Natural killer cell (primary cell): ENCODE results near the gene PCID2. TPM values are rescaled to one million over a fixed set of nuclear protein-coding genes. Genes with fewer than 3 reads are reported as not detected.

ENCODE experiments used
- ATAC-seq, 3 donors: fragments of 150-1000 bp in 2 of 3; fragments of 200-7000 bp in 1 of 3; cut with Tn5 transposase; 1 replicate in 1 of 3; 2 replicates in 2 of 3; pipeline ENCODE4 v1.10.0; 2021; ENCODE audit warnings: mild to moderate bottlenecking in 2 of 3, moderate library complexity in 2 of 3
- DNase-seq, 2 donors: peaks; one replicate each; pipeline versions ENCODE4 v3.0.0 to v3.0.0-alpha.2; 2013 to 2021; ENCODE audit warnings: mixed read lengths in 1 of 2
- H3K27ac ChIP-seq: one replicate; pipeline ENCODE4 v1.5.1; 2013; ENCODE audit warnings: mild to moderate bottlenecking, low read length
- H3K27me3 ChIP-seq: one replicate; pipeline ENCODE4 v1.6.1; 2013; ENCODE audit warnings: low read length; ENCODE audit not compliant: control insufficient read depth, insufficient read depth
- H3K36me3 ChIP-seq: one replicate; pipeline ENCODE4 v1.6.1; 2013; ENCODE audit warnings: low read length; ENCODE audit not compliant: control insufficient read depth, insufficient read depth
- H3K4me1 ChIP-seq: one replicate; pipeline ENCODE4 v1.6.1; 2013; ENCODE audit warnings: low read length; ENCODE audit not compliant: control insufficient read depth, insufficient read depth
- H3K4me3 ChIP-seq: one replicate; pipeline ENCODE4 v1.5.1; 2013; ENCODE audit warnings: low read length
- H3K9me3 ChIP-seq: one replicate; pipeline ENCODE4 v1.6.1; 2013; ENCODE audit warnings: low read length; ENCODE audit not compliant: control insufficient read depth, insufficient read depth
- H3K27ac Mint-ChIP-seq, 2 donors: one replicate each; pipeline ENCODE4 v1.8.0; 2022; ENCODE audit warnings: mild to moderate bottlenecking in 2 of 2, mixed read lengths in 2 of 2, moderate library complexity in 1 of 2
- H3K27me3 Mint-ChIP-seq, 2 donors: one replicate each; pipeline ENCODE4 v1.8.0; 2022; ENCODE audit warnings: low read depth in 2 of 2, mixed read lengths in 2 of 2
- H3K36me3 Mint-ChIP-seq: one replicate; pipeline ENCODE4 v1.8.0; 2022; ENCODE audit warnings: mixed read lengths
- H3K4me1 Mint-ChIP-seq, 2 donors: one replicate each; pipeline ENCODE4 v1.8.0; 2022; ENCODE audit warnings: mixed read lengths in 2 of 2
- H3K4me3 Mint-ChIP-seq: one replicate; pipeline ENCODE4 v1.8.0; 2022; ENCODE audit warnings: mild to moderate bottlenecking, moderate library complexity, mixed read lengths
- H3K9me3 Mint-ChIP-seq, 2 donors: one replicate each; pipeline ENCODE4 v1.8.0; 2022; ENCODE audit warnings: mixed read lengths in 2 of 2
- CTCF ChIP-seq: fragments of 200-600 bp; IDR thresholded peaks from one replicate; pipeline ENCODE4 v1.8.0; 2022; ENCODE audit warnings: antibody characterized with exemption
- WGBS: methylation state at CpG from one replicate; pipeline ENCODE4 v1.1.7; 2013; ENCODE audit warnings: missing lambda C conversion rate; ENCODE audit not compliant: insufficient coverage; 5-methylcytosine and 5-hydroxymethylcytosine counted together
- intact Hi-C: fragments of 100-400 bp; cut with micrococcal nuclease; formaldehyde crosslinking; loops from one replicate; pipeline ENCODE4 v1.14.2; 2022
- total RNA-seq, 4 donors: library from RNA; stranded (reverse); fragments of 120-200 nt in 1 of 4; gene quantifications; one replicate each; pipeline versions ENCODE4 v1.2.3 to v1.2.4, GENCODE V29; 2013 to 2022

The PCID2 gene
- total RNA-seq, 3 donors from 2014 or later (not counting 1 experiment from before 2014, with no cell fraction given), result 26.4 to 68.9 (median 42.3) TPM

GRCh38 chr13:113171250-113172125 is 37.0 kb downstream of the PCID2 start:
- Mint-ChIP-seq H3K27ac (peak overlapping the region in 1 of 2 donors; percentile 100), H3K27me3 (no peaks in the 10 kb centered on the region), H3K4me1 (peaks cover 14 to 56% of the 10 kb centered on the region in 2 donors), H3K9me3 (peaks cover 2 to 3% of the 10 kb centered on the region in 2 donors), H3K36me3 (no peaks in the 10 kb centered on the region), H3K4me3 (peak overlapping the region; percentile 35)
- DNase-seq, result no peak
- peaks cover 31% of the 10 kb centered on the region for H3K4me1 ChIP-seq
- no peak overlapping the region for H3K4me3 ChIP-seq
- no peak for TF ChIP-seq CTCF
- H3K27me3 ChIP-seq, result no peaks in the 10 kb centered on the region
- H3K36me3 ChIP-seq, result no peaks in the 10 kb centered on the region
- no peak for ATAC-seq
- H3K9me3 ChIP-seq, result no peaks in the 10 kb centered on the region
- H3K27ac ChIP-seq, result no peak overlapping the region
- intact Hi-C loops, result no loop called here
- WGBS, result 93% methylated on average over 34 of the region's 34 CpGs

- Histone ChIP-seq H3K4me1 (peaks cover 26% of the 10 kb centered on the region), H3K9me3 (no peaks in the 10 kb centered on the region), H3K27ac (no peak overlapping the region), H3K4me3 (no peak overlapping the region), H3K36me3 (no peaks in the 10 kb centered on the region), H3K27me3 (no peaks in the 10 kb centered on the region)
- Mint-ChIP-seq H3K9me3 (peaks cover 2 to 3% of the 10 kb centered on the region in 2 donors), H3K27ac (peak overlapping the region in 1 of 2 donors; percentile 100), H3K36me3 (no peaks in the 10 kb centered on the region), H3K4me1 (peaks cover 5 to 54% of the 10 kb centered on the region in 2 donors), H3K27me3 (no peaks in the 10 kb centered on the region), H3K4me3 (peak overlapping the region; percentile 38)
- intact Hi-C loops, result no loop called here
- TF ChIP-seq CTCF, result no peak
- DNase-seq (peak in 1 of 2 donors; percentile 28), ATAC-seq (peak; percentile 42 to 84 (median 81))
- 43% methylated on average over 5 of the region's 5 CpGs for WGBS
Observed at GRCh38 chr13:113170511-113170910, 38.0 kb downstream of the PCID2 start.

GRCh38 chr13:113169277-113170272 is 38.9 kb downstream of the PCID2 start:
- intact Hi-C loops, result no loop called here
- Mint-ChIP-seq H3K9me3 (peaks cover 2 to 3% of the 10 kb centered on the region in 2 donors), H3K27ac (peak overlapping the region in 1 of 2 donors; percentile 100), H3K36me3 (no peaks in the 10 kb centered on the region), H3K27me3 (no peaks in the 10 kb centered on the region), H3K4me3 (no peak overlapping the region), H3K4me1 (peaks cover 13 to 55% of the 10 kb centered on the region in 2 donors)
- no peak for DNase-seq
- no peak for ATAC-seq
- H3K9me3 ChIP-seq, result no peaks in the 10 kb centered on the region
- WGBS, result 96% methylated on average over 12 of the region's 13 CpGs
- no peak for TF ChIP-seq CTCF
- no peak overlapping the region for H3K27ac ChIP-seq
- H3K27me3 ChIP-seq, result no peaks in the 10 kb centered on the region
- no peaks in the 10 kb centered on the region for H3K36me3 ChIP-seq
- no peak overlapping the region for H3K4me3 ChIP-seq
- peaks cover 24% of the 10 kb centered on the region for H3K4me1 ChIP-seq
